Chondrocyte (in vitro differentiated cells): ENCODE data around the gene EEF1AKMT3. TPM values are rescaled to one million over a fixed set of nuclear protein-coding genes. Genes with fewer than 3 reads are reported as not detected.

ENCODE experiments used
- DNase-seq: peaks from one replicate; pipeline ENCODE4 v3.0.0; 2021; ENCODE audit warnings: mixed read lengths, low spot score
- H3K27ac Mint-ChIP-seq: one replicate; pipeline ENCODE4 v1.8.0; 2021; ENCODE audit warnings: mild to moderate bottlenecking, moderate library complexity, mixed read lengths; ENCODE audit not compliant: unreplicated experiment
- H3K27me3 Mint-ChIP-seq: 2 replicates; pipeline ENCODE4 v1.8.0; 2021; ENCODE audit warnings: low read depth, mixed read lengths
- H3K36me3 Mint-ChIP-seq: 2 replicates; pipeline ENCODE4 v1.8.0; 2021; ENCODE audit warnings: low read depth, mixed read lengths
- H3K4me1 Mint-ChIP-seq: 2 replicates; pipeline ENCODE4 v1.8.0; 2021; ENCODE audit warnings: low read depth, mild to moderate bottlenecking, mixed read lengths
- H3K4me3 Mint-ChIP-seq: one replicate; pipeline ENCODE4 v1.8.0; 2021; ENCODE audit warnings: mild to moderate bottlenecking, moderate library complexity, mixed read lengths; ENCODE audit not compliant: unreplicated experiment
- H3K9me3 Mint-ChIP-seq: 2 replicates; pipeline ENCODE4 v1.8.0; 2021; ENCODE audit warnings: low read depth, mixed read lengths
- total RNA-seq: library from RNA; stranded (reverse); gene quantifications from 3 replicates; pipeline ENCODE4 v1.2.1, GENCODE V29; 2021
- TF ChIP-seq, protein P1 (sequence below): fragments of 200-600 bp; sonication (generic); IDR thresholded peaks from 2 replicates; pipeline ENCODE4 v1.5.0; 2021; ENCODE audit warnings: antibody characterized with exemption, mild to moderate bottlenecking, moderate library complexity

Gene EEF1AKMT3
- total RNA-seq, 1 donor from 2014 or later, result 13.6 TPM

DNA sequence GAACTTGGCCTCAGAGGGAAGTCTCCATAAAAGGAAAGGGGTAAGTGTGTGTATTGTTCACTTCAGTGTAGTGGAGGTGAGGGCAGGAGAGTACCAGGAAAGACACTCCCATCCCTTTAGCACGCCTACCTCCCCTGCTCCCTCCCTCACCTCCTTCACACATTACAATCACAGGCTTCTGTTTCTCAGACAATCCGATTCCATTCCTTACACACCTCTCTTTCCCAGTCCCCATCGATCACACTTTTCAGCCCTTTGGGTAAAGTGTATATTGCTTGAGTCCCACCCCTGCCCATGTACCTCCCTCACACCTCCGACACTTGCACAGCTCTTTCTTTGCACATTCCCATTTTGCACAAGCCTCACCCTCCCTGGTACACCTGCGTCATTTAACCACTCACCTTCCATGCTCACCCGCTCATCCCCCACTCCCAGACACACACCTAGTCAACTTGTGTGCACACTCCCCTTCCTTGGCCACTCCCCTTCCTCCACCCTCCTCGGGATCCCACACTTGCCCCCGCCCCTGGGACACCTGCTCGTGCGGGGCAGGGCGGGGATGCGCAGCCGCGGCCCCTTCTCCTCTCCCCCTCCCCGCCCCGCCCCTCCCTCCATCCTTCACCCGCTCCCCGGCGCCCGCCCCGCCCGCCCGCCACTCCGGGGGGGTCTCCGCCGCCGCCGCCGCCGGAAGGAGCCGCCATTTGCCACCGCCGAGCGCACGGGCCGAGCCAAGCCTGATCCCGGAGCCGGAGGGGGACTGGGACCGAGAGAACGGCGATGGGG, 17.8 kb upstream of the EEF1AKMT3 start, which contains the start of gene MARCHF9:
Gene MARCHF9 (plus strand): TSS at position 693 of the 783 bp plus-strand sequence. CDS start 426 bp downstream, outside the sequence.
- Mint-ChIP-seq H3K36me3 (peaks cover 16% of the 10 kb centered on the region), H3K4me3 (peak within 1 kb of the TSS; percentile 88), H3K27ac (peak within 1 kb of the TSS; percentile 72), H3K9me3 (no peaks in the 10 kb centered on the region), H3K27me3 (no peaks in the 10 kb centered on the region), H3K4me1 (peaks cover 44% of the 10 kb centered on the region)
- TF ChIP-seq, protein P1, sequence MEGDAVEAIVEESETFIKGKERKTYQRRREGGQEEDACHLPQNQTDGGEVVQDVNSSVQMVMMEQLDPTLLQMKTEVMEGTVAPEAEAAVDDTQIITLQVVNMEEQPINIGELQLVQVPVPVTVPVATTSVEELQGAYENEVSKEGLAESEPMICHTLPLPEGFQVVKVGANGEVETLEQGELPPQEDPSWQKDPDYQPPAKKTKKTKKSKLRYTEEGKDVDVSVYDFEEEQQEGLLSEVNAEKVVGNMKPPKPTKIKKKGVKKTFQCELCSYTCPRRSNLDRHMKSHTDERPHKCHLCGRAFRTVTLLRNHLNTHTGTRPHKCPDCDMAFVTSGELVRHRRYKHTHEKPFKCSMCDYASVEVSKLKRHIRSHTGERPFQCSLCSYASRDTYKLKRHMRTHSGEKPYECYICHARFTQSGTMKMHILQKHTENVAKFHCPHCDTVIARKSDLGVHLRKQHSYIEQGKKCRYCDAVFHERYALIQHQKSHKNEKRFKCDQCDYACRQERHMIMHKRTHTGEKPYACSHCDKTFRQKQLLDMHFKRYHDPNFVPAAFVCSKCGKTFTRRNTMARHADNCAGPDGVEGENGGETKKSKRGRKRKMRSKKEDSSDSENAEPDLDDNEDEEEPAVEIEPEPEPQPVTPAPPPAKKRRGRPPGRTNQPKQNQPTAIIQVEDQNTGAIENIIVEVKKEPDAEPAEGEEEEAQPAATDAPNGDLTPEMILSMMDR, result no peak
- DNase-seq, result no peak

DNA sequence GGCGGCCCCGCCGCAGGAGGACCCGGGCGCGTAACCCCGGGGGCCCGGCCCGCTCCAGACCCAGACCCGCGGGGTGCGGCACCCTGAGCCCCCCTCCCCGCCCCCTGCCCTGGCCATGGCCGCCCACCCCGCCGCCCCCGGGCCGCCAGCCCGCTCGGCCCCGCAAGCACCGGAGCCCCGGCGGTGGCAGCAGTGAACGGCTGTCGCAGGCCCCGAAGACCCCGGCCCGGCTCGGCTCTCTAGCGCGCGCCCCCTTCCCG, 17.3 kb upstream of the EEF1AKMT3 start:
- peaks cover 15% of the 10 kb centered on the region for H3K36me3 Mint-ChIP-seq
- peak overlapping the region; percentile 38 for H3K4me3 Mint-ChIP-seq
- TF ChIP-seq, protein P1, result no peak
- no peaks in the 10 kb centered on the region for H3K9me3 Mint-ChIP-seq
- H3K4me1 Mint-ChIP-seq, result peaks cover 43% of the 10 kb centered on the region
- H3K27ac Mint-ChIP-seq, result no peak overlapping the region
- no peaks in the 10 kb centered on the region for H3K27me3 Mint-ChIP-seq
- DNase-seq, result no peak

DNA sequence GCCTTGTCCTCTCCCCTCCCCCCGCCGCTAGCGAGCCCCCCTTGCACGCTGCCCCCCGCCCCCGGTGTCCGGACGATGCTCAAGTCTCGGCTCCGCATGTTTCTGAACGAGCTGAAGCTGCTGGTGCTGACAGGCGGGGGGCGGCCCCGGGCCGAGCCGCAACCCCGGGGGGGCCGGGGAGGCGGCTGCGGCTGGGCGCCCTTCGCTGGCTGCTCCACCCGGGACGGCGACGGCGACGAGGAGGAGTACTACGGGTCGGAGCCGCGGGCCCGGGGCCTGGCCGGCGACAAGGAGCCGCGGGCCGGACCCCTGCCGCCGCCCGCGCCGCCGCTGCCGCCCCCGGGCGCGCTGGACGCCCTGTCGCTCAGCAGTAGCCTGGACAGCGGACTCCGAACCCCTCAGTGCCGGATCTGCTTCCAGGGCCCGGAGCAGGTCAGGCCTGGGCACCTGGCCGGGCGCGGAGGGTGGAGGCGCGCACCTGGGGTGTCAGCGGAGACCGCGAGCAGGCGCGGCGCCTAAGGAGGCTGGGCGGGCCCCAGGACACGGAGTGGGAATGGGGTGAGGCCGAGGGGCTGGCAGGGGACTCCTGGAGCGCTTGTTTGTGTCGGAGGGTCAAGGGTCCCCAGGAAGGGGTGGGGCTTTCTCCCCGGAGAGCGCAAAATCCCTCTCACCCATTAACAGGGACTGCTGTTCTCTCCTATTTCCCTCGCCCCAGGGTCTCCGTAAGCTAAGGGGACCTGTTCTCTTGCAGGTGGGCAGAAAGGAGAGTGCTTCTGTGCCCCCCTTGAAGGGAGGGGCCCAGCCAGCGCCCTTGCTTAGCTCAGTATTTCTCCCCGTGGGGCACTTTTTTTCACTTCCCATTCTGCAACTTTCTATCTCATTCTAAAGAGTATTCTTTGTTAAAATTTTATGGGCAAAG, 16.7 kb upstream of the EEF1AKMT3 start:
- Mint-ChIP-seq H3K27me3 (no peaks in the 10 kb centered on the region), H3K4me1 (peaks cover 37% of the 10 kb centered on the region), H3K36me3 (peaks cover 14% of the 10 kb centered on the region), H3K4me3 (peak overlapping the region; percentile 70), H3K27ac (no peak overlapping the region), H3K9me3 (no peaks in the 10 kb centered on the region)
- DNase-seq, result no peak
- TF ChIP-seq, protein P1, result no peak

DNA sequence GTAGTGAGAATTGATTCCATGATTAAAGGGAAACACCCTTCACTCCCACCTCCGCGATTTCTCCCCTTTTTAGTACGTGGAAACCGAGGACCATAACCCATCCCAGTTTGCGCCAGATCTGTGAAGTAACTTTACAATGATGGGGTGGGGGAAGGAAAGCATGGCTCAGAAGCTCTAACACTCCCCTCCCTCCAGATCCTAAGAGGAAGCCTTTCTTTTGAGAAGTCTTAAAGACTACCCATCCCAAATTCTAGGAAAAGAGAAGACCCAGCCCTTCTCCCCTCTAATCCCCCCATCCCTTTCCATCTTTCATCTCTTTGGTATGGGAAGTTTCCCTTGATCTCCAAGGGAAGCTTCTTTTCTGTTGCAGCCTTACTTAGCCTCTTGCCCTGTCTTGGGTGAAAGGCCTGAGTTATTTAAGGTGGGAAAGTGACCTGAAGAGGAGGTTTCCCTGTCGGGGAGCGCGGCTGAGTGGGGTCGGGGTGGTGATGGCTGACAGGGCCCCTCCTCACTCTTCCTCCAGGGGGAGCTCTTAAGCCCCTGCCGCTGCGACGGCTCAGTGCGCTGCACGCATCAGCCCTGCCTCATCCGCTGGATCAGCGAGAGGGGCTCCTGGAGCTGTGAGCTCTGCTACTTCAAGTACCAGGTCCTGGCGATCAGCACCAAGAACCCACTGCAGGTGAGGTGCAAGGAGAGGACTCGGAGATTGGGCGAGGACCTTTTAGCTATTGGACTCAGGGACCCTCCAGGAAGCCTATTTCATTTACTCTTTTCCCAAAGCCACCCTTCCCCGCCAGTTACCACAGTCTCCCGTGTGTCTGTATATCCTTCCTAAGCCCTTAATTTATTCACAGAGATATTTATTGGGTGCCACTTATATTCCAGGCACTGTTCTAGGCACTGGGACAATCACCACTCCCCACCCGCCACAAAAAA, 15.7 kb upstream of the EEF1AKMT3 start:
- Mint-ChIP-seq H3K4me1 (peaks cover 27% of the 10 kb centered on the region), H3K27me3 (no peaks in the 10 kb centered on the region), H3K36me3 (peaks cover 12% of the 10 kb centered on the region), H3K9me3 (no peaks in the 10 kb centered on the region), H3K27ac (no peak overlapping the region), H3K4me3 (peak overlapping the region; percentile 70)
- TF ChIP-seq, protein P1, result peak; percentile 80
- no peak for DNase-seq
